T-helper 1 cell treated with Interleukin-12 subunit alpha and Interleukin-12 subunit beta and Interleukin-4 antibody, amounts not matched to agents 30 μg/mL and 1 μg/mL, for 36 hours (primary cell): Measurements from ENCODE around the gene RBM27.
"Not testable (repeated sequence)": the region's sequence is repeated elsewhere in the genome, so short reads cannot be mapped to it uniquely, and the experiment has no call there.

ENCODE experiments used
- H3K27ac Mint-ChIP-seq: one replicate; pipeline ENCODE4 v1.8.0; 2021; ENCODE audit warnings: mild to moderate bottlenecking, mixed read lengths
- H3K27me3 Mint-ChIP-seq: one replicate; pipeline ENCODE4 v1.8.0; 2021; ENCODE audit warnings: low read depth, mixed read lengths
- H3K36me3 Mint-ChIP-seq: one replicate; pipeline ENCODE4 v1.8.0; 2021; ENCODE audit warnings: low read depth, mixed read lengths
- H3K4me1 Mint-ChIP-seq: one replicate; pipeline ENCODE4 v1.8.0; 2021; ENCODE audit warnings: low read depth, mixed read lengths
- H3K4me3 Mint-ChIP-seq: one replicate; pipeline ENCODE4 v1.8.0; 2021; ENCODE audit warnings: mild to moderate bottlenecking, moderate library complexity, mixed read lengths
- H3K9me3 Mint-ChIP-seq: one replicate; pipeline ENCODE4 v1.8.0; 2021; ENCODE audit warnings: mixed read lengths

The RBM27 gene

GRCh38 chr5:146203011-146203871 is at the start of gene RBM27:
Gene RBM27, plus strand, starts transcription at chr5:146203605. Its CDS starts 161 bp downstream, at chr5:146203766.
- H3K9me3 Mint-ChIP-seq = no peaks in the 10 kb centered on the region
- peaks cover 3% of the 10 kb centered on the region for H3K27me3 Mint-ChIP-seq
- no peak within 1 kb of the TSS for H3K27ac Mint-ChIP-seq
- H3K4me3 Mint-ChIP-seq = no peak within 1 kb of the TSS
- H3K36me3 Mint-ChIP-seq = no peaks in the 10 kb centered on the region
- H3K4me1 Mint-ChIP-seq = peaks cover 7% of the 10 kb centered on the region

DNA sequence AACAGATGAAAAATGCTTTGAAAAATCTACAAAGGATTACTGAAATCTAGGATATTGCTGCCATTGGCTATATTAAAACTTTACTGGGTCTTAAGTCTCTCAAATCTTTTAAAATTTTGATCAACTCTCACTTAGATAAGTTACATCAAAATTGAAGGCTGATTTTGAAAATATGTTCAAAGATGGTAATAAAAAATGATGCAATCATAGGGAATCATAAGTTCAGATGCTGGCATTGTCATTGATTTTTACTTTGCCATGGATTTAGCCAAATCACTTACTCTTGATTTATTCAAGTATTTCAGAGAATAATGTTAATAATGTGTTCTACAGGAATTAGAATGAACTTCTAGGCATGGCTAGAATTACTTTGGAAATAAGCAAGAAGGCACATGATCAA is 45.1 kb upstream of the RBM27 start:
- no peaks in the 10 kb centered on the region for H3K9me3 Mint-ChIP-seq
- H3K4me3 Mint-ChIP-seq = no peak overlapping the region
- no peaks in the 10 kb centered on the region for H3K27me3 Mint-ChIP-seq
- H3K4me1 Mint-ChIP-seq = no peaks in the 10 kb centered on the region
- H3K36me3 Mint-ChIP-seq = peaks cover 42% of the 10 kb centered on the region
- no peak overlapping the region for H3K27ac Mint-ChIP-seq

- Mint-ChIP-seq H3K27ac (no peak overlapping the region), H3K4me1 (no peaks in the 10 kb centered on the region), H3K36me3 (peaks cover 51% of the 10 kb centered on the region), H3K4me3 (no peak overlapping the region), H3K9me3 (no peaks in the 10 kb centered on the region), H3K27me3 (no peaks in the 10 kb centered on the region)
Observed at GRCh38 chr5:146164382-146164781, 39.0 kb upstream of the RBM27 start.

DNA sequence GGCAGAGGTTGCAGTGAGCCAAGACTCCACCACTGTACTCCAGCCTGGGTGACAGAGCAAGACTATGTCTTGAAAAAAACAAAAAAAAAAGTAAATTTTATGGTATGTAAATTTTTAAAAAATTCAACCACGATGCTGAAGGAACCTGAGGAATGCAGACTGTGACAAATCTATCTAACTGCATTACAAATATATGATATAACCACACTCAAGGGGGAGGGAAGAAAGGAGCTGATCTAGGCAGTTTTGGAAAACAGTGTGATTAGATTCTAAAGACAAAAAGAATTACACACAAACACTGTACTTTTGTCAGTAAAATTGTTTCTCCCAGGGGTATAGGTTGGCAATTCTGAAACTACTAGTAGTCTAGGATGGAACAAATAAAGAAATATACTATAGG is 37.9 kb upstream of the RBM27 start:
- Mint-ChIP-seq H3K4me1 (peaks cover 2% of the 10 kb centered on the region), H3K27ac (no peak overlapping the region), H3K27me3 (no peaks in the 10 kb centered on the region), H3K9me3 (no peaks in the 10 kb centered on the region), H3K4me3 (no peak overlapping the region), H3K36me3 (peaks cover 55% of the 10 kb centered on the region)

GRCh38 chr5:146165903-146166302 is 37.5 kb upstream of the RBM27 start:
- no peak overlapping the region for H3K4me3 Mint-ChIP-seq
- no peaks in the 10 kb centered on the region for H3K27me3 Mint-ChIP-seq
- H3K36me3 Mint-ChIP-seq = peaks cover 58% of the 10 kb centered on the region
- H3K4me1 Mint-ChIP-seq = peaks cover 2% of the 10 kb centered on the region
- H3K27ac Mint-ChIP-seq = no peak overlapping the region
- H3K9me3 Mint-ChIP-seq = no peaks in the 10 kb centered on the region

DNA sequence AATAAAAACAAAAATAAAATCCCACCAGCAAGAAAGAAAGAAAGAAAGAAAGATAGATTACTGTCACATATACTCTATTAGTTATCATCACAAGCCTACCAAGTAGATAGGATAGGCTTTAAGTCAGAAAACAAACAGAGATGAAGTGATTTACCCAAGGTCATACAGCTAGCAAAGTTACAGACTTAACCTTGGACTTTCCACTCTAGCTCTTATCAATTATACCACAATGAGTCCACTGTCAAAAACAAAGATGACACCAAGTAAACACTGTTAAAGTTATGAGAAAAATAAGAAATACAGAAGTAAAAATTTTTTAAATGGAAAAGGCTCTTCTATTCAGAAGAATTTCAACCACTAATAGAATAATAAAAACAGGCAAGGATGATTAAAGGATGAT is 34.3 kb upstream of the RBM27 start:
- no peak overlapping the region for H3K4me3 Mint-ChIP-seq
- H3K36me3 Mint-ChIP-seq = peaks cover 46% of the 10 kb centered on the region
- H3K27me3 Mint-ChIP-seq = no peaks in the 10 kb centered on the region
- no peak overlapping the region for H3K27ac Mint-ChIP-seq
- peaks cover 8% of the 10 kb centered on the region for H3K4me1 Mint-ChIP-seq
- H3K9me3 Mint-ChIP-seq = no peaks in the 10 kb centered on the region

DNA sequence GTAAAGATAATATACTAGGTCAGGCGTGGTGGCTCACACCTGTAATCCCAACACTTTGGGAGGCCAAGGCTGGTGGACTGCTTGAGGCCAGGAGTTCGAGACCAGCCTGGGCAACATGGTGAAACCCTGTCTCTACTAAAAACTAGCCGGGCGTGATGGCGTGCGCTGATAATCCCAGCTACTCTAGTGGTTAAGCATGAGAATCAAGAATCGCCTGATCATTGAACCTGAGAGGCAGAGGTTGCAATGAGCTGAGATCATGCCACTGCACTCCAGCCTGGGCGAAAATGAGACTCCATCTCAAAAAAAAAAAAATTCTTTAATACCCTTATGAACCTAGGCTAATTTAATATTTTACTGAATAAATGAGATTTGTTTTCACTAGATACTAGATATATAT is 30.4 kb upstream of the RBM27 start:
- peaks cover 31% of the 10 kb centered on the region for H3K36me3 Mint-ChIP-seq
- H3K9me3 Mint-ChIP-seq, H3K4me1 Mint-ChIP-seq, H3K27ac Mint-ChIP-seq, H3K4me3 Mint-ChIP-seq, H3K27me3 Mint-ChIP-seq: not testable (repeated sequence)

DNA sequence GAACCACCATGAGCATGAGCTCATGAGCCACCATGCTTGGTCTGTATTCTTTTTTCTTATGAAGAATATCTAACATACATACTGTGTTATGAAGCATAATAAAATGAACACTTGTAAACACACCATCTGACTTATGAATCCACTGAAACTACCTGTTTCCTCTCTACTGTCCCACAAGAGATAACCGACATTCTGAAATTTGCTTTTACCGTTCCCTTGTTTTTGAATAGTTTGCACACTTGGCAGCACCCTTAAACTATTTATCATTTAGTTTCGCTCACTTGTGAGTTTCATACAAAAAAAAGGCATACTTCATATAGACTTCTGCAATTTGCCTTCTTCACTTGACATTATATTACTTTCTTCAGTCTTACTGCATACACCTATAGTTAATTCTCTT is 29.8 kb upstream of the RBM27 start:
- H3K4me1 Mint-ChIP-seq = peaks cover 9% of the 10 kb centered on the region
- peak overlapping the region; percentile 46 for H3K4me3 Mint-ChIP-seq
- H3K27me3 Mint-ChIP-seq = no peaks in the 10 kb centered on the region
- H3K27ac Mint-ChIP-seq = peak overlapping the region; percentile 38
- H3K36me3 Mint-ChIP-seq = peaks cover 30% of the 10 kb centered on the region
- no peaks in the 10 kb centered on the region for H3K9me3 Mint-ChIP-seq

- peaks cover 18% of the 10 kb centered on the region for H3K36me3 Mint-ChIP-seq
- H3K4me1 Mint-ChIP-seq = peaks cover 25% of the 10 kb centered on the region
- no peaks in the 10 kb centered on the region for H3K27me3 Mint-ChIP-seq
- H3K27ac Mint-ChIP-seq = no peak overlapping the region
- no peaks in the 10 kb centered on the region for H3K9me3 Mint-ChIP-seq
- H3K4me3 Mint-ChIP-seq = no peak overlapping the region
Observed at GRCh38 chr5:146176805-146177204, 26.6 kb upstream of the RBM27 start.

DNA sequence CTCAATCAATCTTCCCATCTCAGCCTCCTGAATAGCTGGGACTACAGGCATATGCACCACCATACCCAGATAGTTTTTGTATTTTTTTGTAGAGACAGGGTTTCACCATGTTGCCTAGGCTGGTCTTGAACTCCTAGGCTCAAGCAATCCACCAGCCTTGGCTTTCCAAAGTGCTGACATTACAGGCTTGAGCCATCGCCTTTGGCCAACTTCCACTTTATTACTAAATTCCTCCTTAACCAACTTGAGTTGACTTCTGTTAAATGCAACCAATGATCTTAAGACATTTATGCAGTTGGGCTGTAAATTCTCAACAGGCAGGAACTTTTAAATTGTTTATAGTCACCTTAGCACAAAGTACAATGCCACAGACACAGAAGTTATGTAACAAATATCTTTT is 23.7 kb upstream of the RBM27 start:
- Mint-ChIP-seq H3K36me3 (peaks cover 15% of the 10 kb centered on the region), H3K4me3 (peak overlapping the region; percentile 2)

GRCh38 chr5:146183403-146183802 is 20.0 kb upstream of the RBM27 start:
- peak overlapping the region; percentile 91 for H3K27ac Mint-ChIP-seq
- not testable (repeated sequence) for H3K27me3 Mint-ChIP-seq, H3K36me3 Mint-ChIP-seq, H3K9me3 Mint-ChIP-seq
- H3K4me1 Mint-ChIP-seq = peaks cover 20% of the 10 kb centered on the region
- peak overlapping the region; percentile 94 for H3K4me3 Mint-ChIP-seq

More for the DNA sequence above, 23.7 kb upstream of the RBM27 start:
- Mint-ChIP-seq H3K9me3 (no peaks in the 10 kb centered on the region), H3K27ac (no peak overlapping the region), H3K4me1 (peaks cover 20% of the 10 kb centered on the region), H3K27me3 (no peaks in the 10 kb centered on the region)

DNA sequence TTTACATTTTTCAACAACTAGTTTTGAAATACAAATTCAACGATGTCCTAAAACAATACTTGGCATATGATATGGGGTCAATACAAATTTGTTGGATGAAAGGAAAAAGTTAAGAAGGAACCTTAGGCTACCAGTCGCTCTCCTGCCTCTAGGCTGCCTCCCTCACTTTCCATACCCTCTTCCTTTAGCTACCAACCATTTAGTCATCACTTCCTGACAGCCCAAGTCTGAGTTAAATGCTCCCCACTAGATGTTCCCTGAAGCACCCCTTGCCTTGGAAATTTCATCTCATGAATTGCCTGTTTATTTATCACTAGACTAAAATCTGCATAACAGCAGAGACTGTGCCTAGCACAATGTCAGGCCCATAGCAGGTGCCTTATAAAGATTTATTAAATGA is 18.2 kb upstream of the RBM27 start:
- Mint-ChIP-seq H3K27ac (no peak overlapping the region), H3K4me1 (peaks cover 10% of the 10 kb centered on the region), H3K36me3 (peaks cover 4% of the 10 kb centered on the region), H3K27me3 (peaks cover 9% of the 10 kb centered on the region), H3K4me3 (no peak overlapping the region), H3K9me3 (no peaks in the 10 kb centered on the region)

DNA sequence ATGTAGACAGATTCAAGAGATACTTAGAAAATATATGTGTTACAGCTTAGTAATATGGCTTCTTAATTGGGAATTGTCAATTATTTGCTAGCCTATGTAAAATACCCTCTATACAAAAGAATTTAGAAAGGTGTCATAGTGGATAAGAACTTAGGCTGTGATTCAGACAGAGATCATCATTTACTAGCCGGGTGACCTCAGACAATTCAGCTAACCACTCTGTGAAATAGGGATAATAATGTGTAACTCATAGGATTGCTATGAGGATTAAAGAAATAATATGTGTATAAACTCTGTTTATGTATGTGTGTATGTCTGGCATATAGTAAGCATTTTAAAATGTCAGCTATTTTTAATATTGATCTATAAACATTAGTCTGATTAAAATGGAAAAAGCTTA is 15.0 kb upstream of the RBM27 start:
- Mint-ChIP-seq H3K27ac (no peak overlapping the region), H3K36me3 (no peaks in the 10 kb centered on the region), H3K9me3 (no peaks in the 10 kb centered on the region), H3K4me3 (no peak overlapping the region), H3K27me3 (peaks cover 13% of the 10 kb centered on the region), H3K4me1 (peaks cover 3% of the 10 kb centered on the region)

GRCh38 chr5:146192571-146193043 is 10.8 kb upstream of the RBM27 start:
- H3K36me3 Mint-ChIP-seq = no peaks in the 10 kb centered on the region
- H3K27me3 Mint-ChIP-seq = peaks cover 23% of the 10 kb centered on the region
- H3K9me3 Mint-ChIP-seq = no peaks in the 10 kb centered on the region
- peaks cover 3% of the 10 kb centered on the region for H3K4me1 Mint-ChIP-seq
- H3K27ac Mint-ChIP-seq = no peak overlapping the region
- no peak overlapping the region for H3K4me3 Mint-ChIP-seq

DNA sequence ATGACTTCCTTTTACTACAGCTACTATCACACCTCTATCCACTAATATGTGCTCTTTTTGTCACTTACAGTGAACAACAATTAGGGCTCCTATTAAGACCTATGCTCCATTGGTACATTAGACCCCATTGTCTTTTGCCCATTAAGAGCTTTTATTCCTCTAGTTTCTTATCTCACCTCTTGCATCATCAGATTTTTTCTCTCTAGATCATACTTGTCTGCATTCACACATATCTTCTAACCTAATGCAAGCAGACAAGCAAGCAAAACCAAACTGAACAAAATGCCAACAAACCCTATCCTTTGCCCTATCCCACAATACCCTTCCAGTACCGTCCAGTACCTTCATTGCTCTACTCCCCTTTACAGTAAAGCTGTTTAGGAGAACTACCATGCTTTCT is 10.1 kb upstream of the RBM27 start:
- Mint-ChIP-seq H3K27me3 (peaks cover 23% of the 10 kb centered on the region), H3K4me3 (no peak overlapping the region), H3K27ac (no peak overlapping the region), H3K4me1 (peaks cover 3% of the 10 kb centered on the region), H3K36me3 (no peaks in the 10 kb centered on the region), H3K9me3 (no peaks in the 10 kb centered on the region)
